Measurements from ENCODE around the gene CEP126. TPM values are rescaled to one million over a fixed set of nuclear protein-coding genes. Genes with fewer than 3 reads are reported as not detected.

The CEP126 gene
- polyA plus RNA-seq, 1 experiment = 3.7 TPM

DNA sequence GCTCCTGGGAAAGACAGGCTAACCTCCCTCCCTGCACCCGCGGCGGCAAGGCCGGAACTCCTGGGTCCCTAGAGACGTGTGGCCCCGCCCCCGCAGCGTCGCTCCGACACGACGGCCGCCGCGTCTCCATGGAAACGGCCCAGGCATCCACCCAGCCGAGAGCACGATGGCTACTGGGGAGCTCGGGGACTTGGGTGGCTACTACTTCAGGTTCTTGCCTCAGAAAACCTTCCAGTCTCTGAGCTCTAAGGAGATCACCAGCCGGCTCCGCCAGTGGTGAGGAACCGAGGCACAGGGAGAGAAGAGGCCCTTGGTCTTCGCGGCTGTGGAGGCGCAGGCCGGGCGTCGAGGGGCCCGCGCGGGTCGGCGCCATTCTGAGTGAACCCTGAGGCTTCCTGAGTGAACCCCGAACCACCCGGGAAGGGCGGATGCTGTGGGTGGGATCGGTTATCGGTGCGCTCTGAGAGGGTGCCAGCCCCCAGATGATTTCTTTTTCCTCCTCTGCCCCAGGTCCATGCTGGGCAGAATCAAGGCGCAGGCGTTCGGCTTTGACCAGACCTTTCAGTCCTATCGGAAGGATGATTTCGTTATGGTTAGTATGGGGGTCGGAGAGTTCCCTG is 132.6 kb downstream of the CEP126 start, which contains the start of gene CFAP300:
TSS of gene CFAP300 (plus strand) at position 133 of the 620 bp plus-strand sequence. CDS start at position 167, 34 bp downstream.
- peak within 1 kb of the TSS; percentile 65 for H3K4me3 ChIP-seq (ENCODE audit: low read depth, low read length)
- ChIA-PET POLR2A (interaction anchor here (0.7 kb wide), 1 partner anchor 680 kb away, joined by 10 read pairs; no protein-coding TSS in a partner anchor), CTCF (interaction anchor here (1.4 kb wide), 1 partner anchor 40 kb away, joined by 6 read pairs; no protein-coding TSS in a partner anchor)
- no peak for DNase-seq (ENCODE audit: low read depth, low spot score)
- H3K9me3 ChIP-seq (ENCODE audit: control insufficient read depth, insufficient read depth, low read length) = no peaks in the 10 kb centered on the region; the same call in 1 of the 2 replicates
- TF ChIP-seq, protein P1, sequence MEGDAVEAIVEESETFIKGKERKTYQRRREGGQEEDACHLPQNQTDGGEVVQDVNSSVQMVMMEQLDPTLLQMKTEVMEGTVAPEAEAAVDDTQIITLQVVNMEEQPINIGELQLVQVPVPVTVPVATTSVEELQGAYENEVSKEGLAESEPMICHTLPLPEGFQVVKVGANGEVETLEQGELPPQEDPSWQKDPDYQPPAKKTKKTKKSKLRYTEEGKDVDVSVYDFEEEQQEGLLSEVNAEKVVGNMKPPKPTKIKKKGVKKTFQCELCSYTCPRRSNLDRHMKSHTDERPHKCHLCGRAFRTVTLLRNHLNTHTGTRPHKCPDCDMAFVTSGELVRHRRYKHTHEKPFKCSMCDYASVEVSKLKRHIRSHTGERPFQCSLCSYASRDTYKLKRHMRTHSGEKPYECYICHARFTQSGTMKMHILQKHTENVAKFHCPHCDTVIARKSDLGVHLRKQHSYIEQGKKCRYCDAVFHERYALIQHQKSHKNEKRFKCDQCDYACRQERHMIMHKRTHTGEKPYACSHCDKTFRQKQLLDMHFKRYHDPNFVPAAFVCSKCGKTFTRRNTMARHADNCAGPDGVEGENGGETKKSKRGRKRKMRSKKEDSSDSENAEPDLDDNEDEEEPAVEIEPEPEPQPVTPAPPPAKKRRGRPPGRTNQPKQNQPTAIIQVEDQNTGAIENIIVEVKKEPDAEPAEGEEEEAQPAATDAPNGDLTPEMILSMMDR (IDR thresholded peaks at IDR 0.05; ENCODE audit: low read depth, low read length) = no peak
- peak within 1 kb of the TSS; percentile 31 for H3K27ac ChIP-seq (ENCODE audit: low read depth, low read length)
- no peaks in the 10 kb centered on the region for H3K27me3 ChIP-seq (ENCODE audit: control insufficient read depth, insufficient read depth, low read length)

Other genes starting within 250 kb of the CEP126 start
- not detected in 2 replicates for gene ANGPTL5, start 1.5 kb downstream of the CEP126 start, polyA plus RNA-seq (2011; rRNA removed)
- gene CFAP300, start 132.4 kb downstream of the CEP126 start, polyA plus RNA-seq (2011; rRNA removed) = 2.3 and 3.4 TPM in 2 replicates
- gene YAP1, start 195.4 kb downstream of the CEP126 start, polyA plus RNA-seq (2011; rRNA removed) = 117 and 144 TPM in 2 replicates